HepG2 (cell line): ENCODE results near the gene CD3D. TPM values are rescaled to one million over a fixed set of nuclear protein-coding genes. Genes with fewer than 3 reads are reported as not detected.

Source experiments
- ATAC-seq: fragments of 200-7000 bp; cut with Tn5 transposase; 3 replicates; pipeline ENCODE4 v1.9.1; 2020; ENCODE audit warnings: mild to moderate bottlenecking, moderate library complexity
- BruUV-seq: library from RNA; stranded (reverse); fragments of 400-500 nt; replicated peaks from 2 replicates; lab custom pipeline; 2021; lab: Mats Ljungman, UMichigan
- CTCF ChIA-PET: fragments of 300-600 bp; formaldehyde crosslinking; extraction: SDS; loops from one replicate; lab custom pipeline; 2021; ENCODE audit warnings: low total read pairs, inconsistent platforms, low intra/inter-chr PET ratio; lab: Yijun Ruan, JAX
- POLR2A ChIA-PET: fragments of 350-600 bp; sonication (Branson Sonifier 250); formaldehyde crosslinking; loops from one replicate; lab custom pipeline; 2020; ENCODE audit warnings: antibody characterized with exemption, inconsistent platforms; lab: Yijun Ruan, JAX
- DNase-seq: peaks from one replicate; pipeline ENCODE4 v3.0.0-alpha.2; 2015; ENCODE audit warnings: low spot score
- FAIRE-seq: peaks from 3 replicates; lab custom pipeline; 2011; peaks lifted over from hg19 to GRCh38; lab: Jason Lieb, UNC
- H2AFZ ChIP-seq: one replicate; pipeline ENCODE4 v1.6.1; 2011; ENCODE audit warnings: low read length, inconsistent platforms
- H3K27ac ChIP-seq: fragments of 300-600 bp; 3 replicates; pipeline ENCODE4 v1.8.0; 2011; ENCODE audit warnings: mixed run types, mild to moderate bottlenecking, mixed read lengths, low read length, inconsistent platforms; ENCODE audit not compliant: insufficient read depth; ENCODE audit errors: extremely low read length
- H3K27me3 ChIP-seq, 2 experiments: fragments of 200-600 bp in 1 of 2; 2 replicates in 1 of 2; 3 replicates in 1 of 2; pipeline versions ENCODE4 v1.6.0 to v1.8.0; 2011; ENCODE audit warnings: low read length in 2 of 2, mild to moderate bottlenecking in 2 of 2, moderate library complexity in 2 of 2, inconsistent platforms in 1 of 2; ENCODE audit not compliant: insufficient read depth in 2 of 2, control insufficient read depth in 1 of 2
- H3K36me3 ChIP-seq, 2 experiments: fragments of 200-600 bp in 1 of 2; replicated peaks in 1 of 2; 2 replicates in 1 of 2; 3 replicates in 1 of 2; pipeline versions ENCODE4 v1.5.1 to v1.8.0; 2011; ENCODE audit warnings: low read length in 2 of 2, inconsistent platforms in 1 of 2; ENCODE audit not compliant: insufficient read depth in 2 of 2, control insufficient read depth in 1 of 2
- H3K4me1 ChIP-seq: 2 replicates; pipeline ENCODE4 v1.5.1; 2012; ENCODE audit warnings: low read length, inconsistent platforms; ENCODE audit not compliant: insufficient read depth
- H3K4me2 ChIP-seq: 2 replicates; pipeline ENCODE4 v1.6.0; 2011; ENCODE audit warnings: low read depth, low read length, inconsistent platforms
- H3K4me3 ChIP-seq, 3 experiments: fragments of 200-600 bp in 1 of 3; sonication (generic), shearing (Covaris generic) in 1 of 3; replicated peaks in 1 of 3; 2 replicates each; pipeline ENCODE4 v1.5.1; 2011 to 2016; ENCODE audit warnings: low read length in 3 of 3, inconsistent platforms in 2 of 3, low read depth in 2 of 3, mild to moderate bottlenecking in 2 of 3, control low read depth in 1 of 3, mixed read lengths in 1 of 3; ENCODE audit not compliant: insufficient read depth in 1 of 3
- H3K79me2 ChIP-seq: one replicate; pipeline ENCODE4 v1.6.1; 2011; ENCODE audit warnings: low read length, inconsistent platforms; ENCODE audit not compliant: insufficient read depth
- H3K9ac ChIP-seq: 2 replicates; pipeline ENCODE4 v1.6.0; 2011; ENCODE audit warnings: mild to moderate bottlenecking, low read depth, low read length, inconsistent platforms; ENCODE audit not compliant: insufficient read depth
- H3K9me3 ChIP-seq: 2 replicates; pipeline ENCODE4 v1.5.1; 2012; ENCODE audit warnings: mild to moderate bottlenecking, low read length
- H4K20me1 ChIP-seq: 2 replicates; pipeline ENCODE4 v1.6.0; 2011; ENCODE audit warnings: inconsistent platforms, mild to moderate bottlenecking, low read length, moderate library complexity; ENCODE audit not compliant: insufficient read depth
- ARHGAP35 ChIP-seq: sonication (generic); formaldehyde crosslinking; IDR thresholded peaks from 2 replicates; pipeline ENCODE4 v1.9.0; 2022; ENCODE audit warnings: mild to moderate bottlenecking, inconsistent platforms, moderate library complexity, missing genetic modification reagents, borderline replicate concordance
- ATM ChIP-seq: fragments of 450-650 bp; IDR thresholded peaks from 2 replicates; pipeline ENCODE4 v1.7.1; 2017; ENCODE audit warnings: mild to moderate bottlenecking, borderline replicate concordance
- HNF4G ChIP-seq, 2 experiments: sonication (generic) in 1 of 2; formaldehyde crosslinking in 1 of 2; IDR thresholded peaks; 2 replicates each; pipeline versions ENCODE4 v1.4.0 to v1.6.1; 2011 to 2020; ENCODE audit warnings: borderline replicate concordance in 2 of 2, low read depth in 2 of 2, mild to moderate bottlenecking in 2 of 2, low read length in 1 of 2, missing genetic modification reagents in 1 of 2, moderate library complexity in 1 of 2
- KDM2A ChIP-seq: sonication (generic); formaldehyde crosslinking; IDR thresholded peaks from 2 replicates; pipeline ENCODE4 v1.4.0; 2020; ENCODE audit warnings: low read depth, missing genetic modification reagents, borderline replicate concordance
- RARG ChIP-seq: sonication (generic); formaldehyde crosslinking; IDR thresholded peaks from 2 replicates; pipeline ENCODE4 v1.4.0; 2020; ENCODE audit warnings: low read depth, mild to moderate bottlenecking, missing genetic modification reagents
- RFXAP ChIP-seq: sonication (generic); formaldehyde crosslinking; IDR thresholded peaks from 2 replicates; pipeline ENCODE4 v1.4.0; 2020; ENCODE audit warnings: missing genetic modification reagents, borderline replicate concordance
- SRSF4 ChIP-seq: fragments of 200-400 bp; formaldehyde crosslinking; IDR thresholded peaks from one replicate; pipeline ENCODE4 v1.6.1; 2018; ENCODE audit warnings: mild to moderate bottlenecking, low read depth, low read length, moderate library complexity; ENCODE audit not compliant: poor library complexity, severe bottlenecking
- THAP8 ChIP-seq: sonication (generic); formaldehyde crosslinking; IDR thresholded peaks from 2 replicates; pipeline ENCODE4 v1.5.1; 2020; ENCODE audit warnings: missing genetic modification reagents, mild to moderate bottlenecking, borderline replicate concordance
- UBTF ChIP-seq: sonication (generic); formaldehyde crosslinking; IDR thresholded peaks from 2 replicates; pipeline ENCODE4 v1.4.0; 2020; ENCODE audit warnings: mild to moderate bottlenecking, missing genetic modification reagents
- ZFP62 ChIP-seq: sonication (generic); formaldehyde crosslinking; IDR thresholded peaks from 2 replicates; pipeline ENCODE4 v1.4.0; 2020; ENCODE audit warnings: missing genetic modification reagents
- ZNF839 ChIP-seq: sonication (generic); formaldehyde crosslinking; IDR thresholded peaks from 2 replicates; pipeline ENCODE4 v1.4.0; 2020; ENCODE audit warnings: missing genetic modification reagents, mild to moderate bottlenecking, borderline replicate concordance
- ZZZ3 ChIP-seq: sonication (generic); formaldehyde crosslinking; IDR thresholded peaks from 2 replicates; pipeline ENCODE4 v1.4.0; 2020; ENCODE audit warnings: missing genetic modification reagents, mild to moderate bottlenecking, borderline replicate concordance
- WGBS: methylation state at CpG from one replicate; pipeline ENCODE4 v1.1.6; 2017; ENCODE audit warnings: low lambda C conversion rate; 5-methylcytosine and 5-hydroxymethylcytosine counted together
- in situ Hi-C: cut with HindIII; loops from 2 replicates; pipeline ENCODE4 v1.10.0; 2017; ENCODE audit warnings: low pct_unique_long_range_greater_than_20kb; ENCODE audit not compliant: extremely low pct_ligation_motif_present
- intact Hi-C: fragments of 100-400 bp; cut with micrococcal nuclease; formaldehyde crosslinking; loops from one replicate; pipeline ENCODE4 v1.10.0; 2022; ENCODE audit not compliant: unreplicated experiment
- polyA plus RNA-seq, 8 experiments: library from polyadenylated mRNA; depleted of rRNA in 3 of 8; stranded (reverse) in 7 of 8; unstranded in 1 of 8; fragments of >200 nt; fragmentation: Illumina TruSeq in 4 of 8; extraction: Trizol in 4 of 8; gene quantifications; 2 replicates each; pipeline versions ENCODE4 v1.2.1 to v1.2.3, GENCODE V29; 2011 to 2016; ENCODE audit warnings: low read depth in 4 of 8, missing spikeins in 1 of 8, mixed read lengths in 1 of 8; ENCODE audit not compliant: insufficient read depth in 1 of 8
- total RNA-seq, 5 experiments: library from RNA; depleted of rRNA; stranded (reverse); fragments of >200 nt; fragmentation: Illumina TruSeq; extraction: Trizol; gene quantifications; 2 replicates each; pipeline ENCODE4 v1.2.3, GENCODE V29; 2016; ENCODE audit warnings: low read depth in 1 of 5
- TF ChIP-seq, protein P1 (sequence below): fragments of 450-650 bp; IDR thresholded peaks from 2 replicates; pipeline ENCODE4 v1.6.1; 2016
- TF ChIP-seq, protein P2 (sequence below): sonication (generic); formaldehyde crosslinking; IDR thresholded peaks from 2 replicates; pipeline ENCODE4 v1.5.0; 2020; ENCODE audit warnings: mild to moderate bottlenecking, missing genetic modification reagents
- TF ChIP-seq, protein P3 (sequence below): sonication (generic); formaldehyde crosslinking; IDR thresholded peaks from 2 replicates; pipeline ENCODE4 v1.5.0; 2020; ENCODE audit warnings: mild to moderate bottlenecking, missing genetic modification reagents

CD3D gene
- total and polyA plus RNA-seq, 2 of the 13 experiments (the other 11 are each of a cell fraction or from before 2014, with no cell fraction given) = 0.66 to 6.6 TPM

DNA sequence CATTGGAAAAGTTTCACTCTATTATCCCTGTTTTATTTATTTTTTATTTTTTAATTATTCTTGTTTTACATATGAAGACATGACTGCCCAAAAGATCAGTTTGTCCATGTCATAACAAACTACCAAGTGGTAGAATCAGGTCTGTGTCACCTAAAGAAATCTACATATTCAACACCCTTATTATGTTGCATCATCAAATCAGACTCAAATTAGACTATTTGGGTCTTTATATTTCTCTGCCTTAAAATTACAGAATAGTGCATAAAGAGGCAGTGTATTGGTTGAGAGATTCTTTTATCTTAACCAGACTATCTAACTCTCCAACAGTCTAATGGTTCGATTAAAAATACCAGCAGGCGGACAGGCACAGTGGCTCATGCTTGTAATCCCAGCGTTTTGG, 40.4 kb upstream of the CD3D start:
- no peak overlapping the region for H3K9ac ChIP-seq
- ChIA-PET POLR2A (no interaction called here), CTCF (no interaction called here)
- no peaks in the 10 kb centered on the region for H3K4me1 ChIP-seq
- no peaks in the 10 kb centered on the region for H3K9me3 ChIP-seq
- ATAC-seq (no peak), FAIRE-seq (no peak), DNase-seq (no peak)
- WGBS = 97% methylated on average over 3 of the region's 3 CpGs
- no peaks in the 10 kb centered on the region for H4K20me1 ChIP-seq
- in situ Hi-C loops = loop anchor here (10.0 kb wide), 1 partner anchor 112 kb away; no protein-coding TSS in a partner anchor
- no peak overlapping the region for H3K4me2 ChIP-seq
- H2AFZ ChIP-seq = no peak overlapping the region
- peaks cover 27 to 83% of the 10 kb centered on the region in 2 experiments for H3K36me3 ChIP-seq
- no peak overlapping the region for H3K4me3 ChIP-seq
- H3K79me2 ChIP-seq = no peaks in the 10 kb centered on the region
- H3K27me3 ChIP-seq = no peaks in the 10 kb centered on the region
- no TSS peak for BruUV-seq
- intact Hi-C loops = no loop called here
- no peak overlapping the region for H3K27ac ChIP-seq
- TF ChIP-seq SRSF4 = no peak
- no peak for TF ChIP-seq RARG
- TF ChIP-seq ZZZ3 (CRISPR knock-in tag) = no peak
- TF ChIP-seq, protein P1, sequence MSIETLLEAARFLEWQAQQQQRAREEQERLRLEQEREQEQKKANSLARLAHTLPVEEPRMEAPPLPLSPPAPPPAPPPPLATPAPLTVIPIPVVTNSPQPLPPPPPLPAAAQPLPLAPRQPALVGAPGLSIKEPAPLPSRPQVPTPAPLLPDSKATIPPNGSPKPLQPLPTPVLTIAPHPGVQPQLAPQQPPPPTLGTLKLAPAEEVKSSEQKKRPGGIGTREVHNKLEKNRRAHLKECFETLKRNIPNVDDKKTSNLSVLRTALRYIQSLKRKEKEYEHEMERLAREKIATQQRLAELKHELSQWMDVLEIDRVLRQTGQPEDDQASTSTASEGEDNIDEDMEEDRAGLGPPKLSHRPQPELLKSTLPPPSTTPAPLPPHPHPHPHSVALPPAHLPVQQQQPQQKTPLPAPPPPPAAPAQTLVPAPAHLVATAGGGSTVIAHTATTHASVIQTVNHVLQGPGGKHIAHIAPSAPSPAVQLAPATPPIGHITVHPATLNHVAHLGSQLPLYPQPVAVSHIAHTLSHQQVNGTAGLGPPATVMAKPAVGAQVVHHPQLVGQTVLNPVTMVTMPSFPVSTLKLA = no peak
- TF ChIP-seq ARHGAP35 (CRISPR knock-in tag) = no peak
- no peak for TF ChIP-seq KDM2A (CRISPR knock-in tag)
- TF ChIP-seq ZNF839 (CRISPR knock-in tag) = no peak
- TF ChIP-seq ATM = no peak
- TF ChIP-seq RFXAP (CRISPR knock-in tag) = no peak
- TF ChIP-seq, protein P2, sequence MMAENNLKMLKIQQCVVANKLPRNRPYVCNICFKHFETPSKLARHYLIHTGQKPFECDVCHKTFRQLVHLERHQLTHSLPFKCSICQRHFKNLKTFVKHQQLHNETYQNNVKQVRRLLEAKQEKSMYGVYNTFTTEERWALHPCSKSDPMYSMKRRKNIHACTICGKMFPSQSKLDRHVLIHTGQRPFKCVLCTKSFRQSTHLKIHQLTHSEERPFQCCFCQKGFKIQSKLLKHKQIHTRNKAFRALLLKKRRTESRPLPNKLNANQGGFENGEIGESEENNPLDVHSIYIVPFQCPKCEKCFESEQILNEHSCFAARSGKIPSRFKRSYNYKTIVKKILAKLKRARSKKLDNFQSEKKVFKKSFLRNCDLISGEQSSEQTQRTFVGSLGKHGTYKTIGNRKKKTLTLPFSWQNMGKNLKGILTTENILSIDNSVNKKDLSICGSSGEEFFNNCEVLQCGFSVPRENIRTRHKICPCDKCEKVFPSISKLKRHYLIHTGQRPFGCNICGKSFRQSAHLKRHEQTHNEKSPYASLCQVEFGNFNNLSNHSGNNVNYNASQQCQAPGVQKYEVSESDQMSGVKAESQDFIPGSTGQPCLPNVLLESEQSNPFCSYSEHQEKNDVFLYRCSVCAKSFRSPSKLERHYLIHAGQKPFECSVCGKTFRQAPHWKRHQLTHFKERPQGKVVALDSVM (CRISPR knock-in tag) = no peak
- TF ChIP-seq, protein P3, sequence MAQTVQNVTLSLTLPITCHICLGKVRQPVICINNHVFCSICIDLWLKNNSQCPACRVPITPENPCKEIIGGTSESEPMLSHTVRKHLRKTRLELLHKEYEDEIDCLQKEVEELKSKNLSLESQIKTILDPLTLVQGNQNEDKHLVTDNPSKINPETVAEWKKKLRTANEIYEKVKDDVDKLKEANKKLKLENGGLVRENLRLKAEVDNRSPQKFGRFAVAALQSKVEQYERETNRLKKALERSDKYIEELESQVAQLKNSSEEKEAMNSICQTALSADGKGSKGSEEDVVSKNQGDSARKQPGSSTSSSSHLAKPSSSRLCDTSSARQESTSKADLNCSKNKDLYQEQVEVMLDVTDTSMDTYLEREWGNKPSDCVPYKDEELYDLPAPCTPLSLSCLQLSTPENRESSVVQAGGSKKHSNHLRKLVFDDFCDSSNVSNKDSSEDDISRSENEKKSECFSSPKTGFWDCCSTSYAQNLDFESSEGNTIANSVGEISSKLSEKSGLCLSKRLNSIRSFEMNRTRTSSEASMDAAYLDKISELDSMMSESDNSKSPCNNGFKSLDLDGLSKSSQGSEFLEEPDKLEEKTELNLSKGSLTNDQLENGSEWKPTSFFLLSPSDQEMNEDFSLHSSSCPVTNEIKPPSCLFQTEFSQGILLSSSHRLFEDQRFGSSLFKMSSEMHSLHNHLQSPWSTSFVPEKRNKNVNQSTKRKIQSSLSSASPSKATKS = no peak
- no peak for TF ChIP-seq THAP8
- no peak for TF ChIP-seq ZFP62 (CRISPR knock-in tag)
- TF ChIP-seq UBTF (CRISPR knock-in tag) = no peak
- TF ChIP-seq HNF4G (IDR thresholded peaks at IDR 0.05; ENCODE audit: borderline replicate concordance, low read depth, low read length) = no peak
- no peak for TF ChIP-seq HNF4G (CRISPR knock-in tag; IDR thresholded peaks at IDR 0.05; ENCODE audit: borderline replicate concordance, low read depth)
